Measurements from ENCODE around the gene RNPEP. TPM values are rescaled to one million over a fixed set of nuclear protein-coding genes. Genes with fewer than 3 reads are reported as not detected.

RNPEP gene
- total RNA-seq, 6 donors from 2014 or later: 67.7 to 116 (median 76.5) TPM

DNA sequence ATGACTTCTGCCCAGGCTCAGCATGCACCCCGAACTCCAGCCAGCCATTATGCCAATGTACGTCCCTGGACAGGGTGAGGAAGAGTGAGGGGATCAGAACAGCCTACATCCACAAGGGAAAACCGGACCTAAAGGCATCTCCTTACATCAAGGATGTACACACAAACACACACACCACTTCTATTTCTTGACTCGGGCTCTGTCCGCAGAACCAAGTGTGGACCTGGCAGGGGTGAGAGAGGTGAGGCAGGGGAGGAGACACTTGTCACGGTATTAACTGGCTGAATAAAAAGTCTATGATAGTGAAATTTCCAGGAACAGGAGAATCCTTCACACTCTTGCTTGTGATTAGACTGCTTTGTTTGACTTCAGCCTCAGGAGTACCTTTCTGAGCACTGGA is 38.4 kb upstream of the RNPEP start:
- peak overlapping the region in 1 of 4 donors; percentile 6 for H3K27ac ChIP-seq
- H3K9me3 ChIP-seq: no peaks in the 10 kb centered on the region
- no peak for ATAC-seq (ENCODE audit: low FRiP score in 2 of 2)
- no peaks in the 10 kb centered on the region for H3K36me3 ChIP-seq
- peaks cover 4 to 25% (median 10%) of the 10 kb centered on the region in 4 donors for H3K4me1 ChIP-seq
- no peaks in the 10 kb centered on the region for H3K27me3 ChIP-seq
- DNase-seq: no peak
- TF ChIP-seq, protein P1, sequence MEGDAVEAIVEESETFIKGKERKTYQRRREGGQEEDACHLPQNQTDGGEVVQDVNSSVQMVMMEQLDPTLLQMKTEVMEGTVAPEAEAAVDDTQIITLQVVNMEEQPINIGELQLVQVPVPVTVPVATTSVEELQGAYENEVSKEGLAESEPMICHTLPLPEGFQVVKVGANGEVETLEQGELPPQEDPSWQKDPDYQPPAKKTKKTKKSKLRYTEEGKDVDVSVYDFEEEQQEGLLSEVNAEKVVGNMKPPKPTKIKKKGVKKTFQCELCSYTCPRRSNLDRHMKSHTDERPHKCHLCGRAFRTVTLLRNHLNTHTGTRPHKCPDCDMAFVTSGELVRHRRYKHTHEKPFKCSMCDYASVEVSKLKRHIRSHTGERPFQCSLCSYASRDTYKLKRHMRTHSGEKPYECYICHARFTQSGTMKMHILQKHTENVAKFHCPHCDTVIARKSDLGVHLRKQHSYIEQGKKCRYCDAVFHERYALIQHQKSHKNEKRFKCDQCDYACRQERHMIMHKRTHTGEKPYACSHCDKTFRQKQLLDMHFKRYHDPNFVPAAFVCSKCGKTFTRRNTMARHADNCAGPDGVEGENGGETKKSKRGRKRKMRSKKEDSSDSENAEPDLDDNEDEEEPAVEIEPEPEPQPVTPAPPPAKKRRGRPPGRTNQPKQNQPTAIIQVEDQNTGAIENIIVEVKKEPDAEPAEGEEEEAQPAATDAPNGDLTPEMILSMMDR (IDR thresholded peaks at IDR 0.05): no peak
- TF ChIP-seq POLR2AphosphoS5 (IDR thresholded peaks at IDR 0.05): no peak
- TF ChIP-seq EP300 (IDR thresholded peaks at IDR 0.05): no peak
- no peak for TF ChIP-seq POLR2A (IDR thresholded peaks at IDR 0.05)
- H3K4me3 ChIP-seq: peak overlapping the region in 3 of 4 donors; percentile 46 to 53 (median 49)
- WGBS, 2 donors: 79 to 83% methylated on average over 6 of the region's 6 CpGs

DNA sequence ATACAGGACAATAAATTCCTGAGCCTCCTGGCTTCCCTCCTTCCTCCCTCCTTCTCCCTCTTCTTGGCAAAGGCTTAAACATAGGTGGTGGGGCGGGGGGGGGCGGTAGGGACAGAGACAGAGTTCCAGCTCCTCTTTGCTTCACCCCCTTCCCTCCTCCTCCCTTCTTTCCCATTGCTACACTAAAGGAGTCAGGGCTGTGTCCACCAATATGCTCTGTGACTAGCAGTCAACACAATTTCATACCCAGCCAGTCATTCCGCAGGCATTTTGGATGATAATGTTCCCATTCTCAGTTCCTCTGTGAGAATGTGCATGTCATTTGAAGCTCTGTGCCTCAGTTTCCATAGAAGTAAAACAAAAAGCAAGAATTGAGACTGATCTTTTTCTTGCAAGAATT is 37.8 kb upstream of the RNPEP start:
- H3K36me3 ChIP-seq: no peaks in the 10 kb centered on the region
- ATAC-seq (ENCODE audit: low FRiP score in 2 of 2) (no peak), DNase-seq (no peak)
- no peaks in the 10 kb centered on the region for H3K9me3 ChIP-seq
- 56 to 88% methylated on average over 2 to 3 of the region's 3 CpGs for WGBS, 2 donors
- H3K4me3 ChIP-seq: peak overlapping the region in 3 of 4 donors; percentile 46 to 53 (median 49)
- no peaks in the 10 kb centered on the region for H3K27me3 ChIP-seq
- peaks cover 4 to 19% (median 7%) of the 10 kb centered on the region in 4 donors for H3K4me1 ChIP-seq
- peak overlapping the region in 1 of 4 donors; percentile 6 for H3K27ac ChIP-seq
- TF ChIP-seq, protein P1 (IDR thresholded peaks at IDR 0.05): no peak
- no peak for TF ChIP-seq POLR2A (IDR thresholded peaks at IDR 0.05)
- TF ChIP-seq EP300 (IDR thresholded peaks at IDR 0.05): no peak
- no peak for TF ChIP-seq POLR2AphosphoS5 (IDR thresholded peaks at IDR 0.05)

DNA sequence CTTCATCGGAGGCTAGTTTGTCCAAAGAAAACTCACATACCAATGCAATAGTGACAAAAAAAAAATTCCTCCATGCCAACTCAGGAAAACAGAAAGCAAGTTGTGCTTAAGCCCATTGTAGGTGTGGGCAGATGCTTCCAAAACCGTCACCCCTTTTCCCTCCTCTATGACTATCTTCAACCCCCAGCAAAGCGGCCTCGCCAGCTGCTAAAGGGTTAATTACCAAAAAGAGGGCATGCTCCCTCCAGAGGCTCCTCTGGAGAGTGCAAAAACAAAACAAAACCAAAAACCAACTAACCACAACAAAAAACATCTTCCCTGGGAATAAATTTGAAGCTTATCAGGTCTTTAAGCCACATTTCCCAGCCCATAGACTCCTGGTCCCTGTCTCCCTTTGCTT is 37.3 kb upstream of the RNPEP start:
- DNase-seq (no peak), ATAC-seq (ENCODE audit: low FRiP score in 2 of 2) (no peak)
- no peak for TF ChIP-seq POLR2A (IDR thresholded peaks at IDR 0.05)
- TF ChIP-seq POLR2AphosphoS5 (IDR thresholded peaks at IDR 0.05): no peak
- TF ChIP-seq, protein P1 (IDR thresholded peaks at IDR 0.05): no peak
- no peak for TF ChIP-seq EP300 (IDR thresholded peaks at IDR 0.05)
- Histone ChIP-seq H3K27ac (peak overlapping the region; percentile 46 to 73 (median 56)), H3K9me3 (no peaks in the 10 kb centered on the region), H3K4me1 (peaks cover 0 to 16% (median 6%) of the 10 kb centered on the region in 4 donors), H3K27me3 (no peaks in the 10 kb centered on the region), H3K4me3 (peak overlapping the region; percentile 16 to 53 (median 48)), H3K36me3 (no peaks in the 10 kb centered on the region)
- WGBS, 2 donors: 62 to 81% methylated on average over 4 of the region's 4 CpGs

DNA sequence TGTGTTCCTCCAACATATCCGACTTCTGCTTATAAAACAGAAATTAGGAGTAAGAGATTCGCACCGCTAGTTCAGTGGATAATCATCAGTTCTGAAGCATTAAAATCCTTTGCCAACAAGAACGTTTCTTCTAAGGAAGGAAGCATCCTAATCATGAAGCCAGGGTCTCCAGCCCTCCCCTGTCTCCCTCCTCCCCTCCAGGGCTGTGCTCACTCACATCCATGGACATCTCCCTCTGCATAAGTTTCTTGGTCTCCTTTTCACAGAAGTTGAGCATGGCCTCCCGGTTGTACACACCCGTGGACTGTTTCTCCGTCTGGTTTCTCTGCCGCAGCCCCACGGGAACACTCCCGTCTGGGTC is 36.6 kb upstream of the RNPEP start:
- Histone ChIP-seq H3K36me3 (no peaks in the 10 kb centered on the region), H3K27me3 (no peaks in the 10 kb centered on the region), H3K27ac (peak overlapping the region; percentile 46 to 73 (median 56)), H3K4me3 (peak overlapping the region in 3 of 4 donors; percentile 46 to 53 (median 49)), H3K9me3 (no peaks in the 10 kb centered on the region), H3K4me1 (peaks cover 0 to 16% (median 6%) of the 10 kb centered on the region in 4 donors)
- TF ChIP-seq, protein P1 (IDR thresholded peaks at IDR 0.05): no peak
- TF ChIP-seq POLR2A (IDR thresholded peaks at IDR 0.05) (no peak), EP300 (IDR thresholded peaks at IDR 0.05) (no peak)
- ATAC-seq (ENCODE audit: low FRiP score in 2 of 2) (peak in 1 of 2 donors; percentile 13), DNase-seq (no peak)
- WGBS, 2 donors: 40 to 45% methylated on average over 9 to 10 of the region's 10 CpGs

Data from upper lobe of left lung (tissue), 6 donors.